Ovary (tissue), 9 donors: Measurements from ENCODE around the gene AP1S3. TPM values are rescaled to one million over a fixed set of nuclear protein-coding genes. Genes with fewer than 3 reads are reported as not detected.

Experiments used
- DNase-seq, 5 donors: peaks; one replicate each; pipeline ENCODE4 v3.0.0-alpha.2; 2019 to 2020
- H3K27ac ChIP-seq, 2 donors: fragments of 200-600 bp; one replicate each; pipeline versions ENCODE4 v1.5.1 to v1.8.0; 2019 to 2022
- H3K27me3 ChIP-seq: fragments of 200-600 bp; one replicate; pipeline ENCODE4 v1.8.0; 2022
- H3K36me3 ChIP-seq: fragments of 200-600 bp; sonication (generic); one replicate; pipeline ENCODE4 v1.5.1; 2019
- H3K4me1 ChIP-seq: one replicate; pipeline ENCODE4 v1.8.1; 2013; ENCODE audit warnings: mild to moderate bottlenecking, moderate library complexity; ENCODE audit not compliant: insufficient read depth
- H3K4me3 ChIP-seq: fragments of 200-600 bp; sonication (generic); one replicate; pipeline ENCODE4 v1.5.1; 2017
- H3K9me3 ChIP-seq, 2 donors: fragments of 200-600 bp in 1 of 2; sonication (generic) in 1 of 2; one replicate each; pipeline versions ENCODE4 v1.5.1 to v1.8.1; 2013 to 2019; ENCODE audit warnings: mild to moderate bottlenecking in 1 of 2, moderate library complexity in 1 of 2
- EP300 ChIP-seq: sonication (generic); formaldehyde crosslinking; IDR thresholded peaks from one replicate; pipeline ENCODE4 v1.6.1; 2017; ENCODE audit warnings: antibody characterized with exemption
- POLR2A ChIP-seq: fragments of 450-650 bp; IDR thresholded peaks from one replicate; pipeline ENCODE4 v1.6.1; 2017; ENCODE audit warnings: antibody characterized with exemption, mild to moderate bottlenecking, moderate library complexity
- WGBS, 3 donors: extraction: QIAGEN DNeasy Blood & Tissue Kit in 1 of 3; methylation state at CpG; one replicate each; pipeline versions ENCODE4 v1.1.5 to v1.1.7; 2013 to 2017; 5-methylcytosine and 5-hydroxymethylcytosine counted together
- intact Hi-C, 4 donors: fragments of 100-400 bp; cut with DNase I; formaldehyde crosslinking; loops; one replicate each; pipeline versions ENCODE4 v1.11.0 to v1.15.1; 2022 to 2023
- polyA plus RNA-seq, 2 donors: library from polyadenylated mRNA; stranded (reverse); fragments of 200-250 nt in 1 of 2; fragments of 350-450 nt in 1 of 2; fragmentation: Illumina TruSeq in 1 of 2; extraction: RNeasy Lipid Tissue Mini Kit (QIAGEN cat#74804) in 1 of 2; gene quantifications; one replicate each; pipeline ENCODE4 v1.2.3, GENCODE V29; 2013 to 2014
- total RNA-seq, 7 donors: library from RNA; depleted of rRNA in 2 of 7; stranded (reverse); fragments of >200 nt in 2 of 7; fragmentation: NEBNext Ultra II Directional in 3 of 7; extraction: Animal tissue kit (Norgen Biotek cat#: 25700) in 3 of 7; gene quantifications; one replicate each; pipeline versions ENCODE4 v1.1.0 to v1.2.4, GENCODE V29; 2016 to 2023
- TF ChIP-seq, protein P1 (sequence below), 3 donors: fragments of 450-650 bp in 2 of 3; fragments of 200-600 bp in 1 of 3; IDR thresholded peaks; one replicate each; pipeline versions ENCODE4 v1.5.1 to v1.8.0; 2016 to 2022; ENCODE audit warnings: antibody characterized with exemption in 3 of 3, mild to moderate bottlenecking in 1 of 3
- donor health status: DM: no; HTN: no; CAD: no; lungs with moderate emphysema.
- donor health status: DM: no; HTN: no; CAD: no.
- donor health status: Bipolar disorder and iron deficiency.
- donor health status: DM: yes; HTN: yes; CAD: no.
- donor health status: DM: no; HTN: no; CAD: no.
- donor health status: DM: yes; HTN: yes; CAD: no.

Gene AP1S3
- total and polyA plus RNA-seq, 9 donors, result 0.46 to 16.8 (median 1.3) TPM

DNA sequence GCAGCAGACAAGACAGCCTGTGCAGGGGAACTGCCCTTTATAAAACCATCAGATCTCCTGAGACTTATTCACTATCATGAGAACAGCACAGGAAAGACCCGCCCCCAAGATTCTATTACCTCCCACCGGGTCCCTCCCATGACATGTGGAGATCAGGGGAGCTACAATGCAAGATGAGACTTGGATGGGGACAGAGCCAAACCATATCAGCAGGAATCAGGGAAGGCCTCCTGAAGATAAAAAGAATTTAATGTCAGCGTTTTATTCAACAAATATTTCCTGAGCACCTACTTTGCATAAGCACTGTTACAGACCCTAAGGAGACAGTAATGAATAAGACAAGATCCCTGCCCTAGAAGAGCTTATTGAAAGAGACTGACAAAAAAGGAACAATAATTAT lies 105.0 kb downstream of the AP1S3 start:
- TF ChIP-seq, protein P1, sequence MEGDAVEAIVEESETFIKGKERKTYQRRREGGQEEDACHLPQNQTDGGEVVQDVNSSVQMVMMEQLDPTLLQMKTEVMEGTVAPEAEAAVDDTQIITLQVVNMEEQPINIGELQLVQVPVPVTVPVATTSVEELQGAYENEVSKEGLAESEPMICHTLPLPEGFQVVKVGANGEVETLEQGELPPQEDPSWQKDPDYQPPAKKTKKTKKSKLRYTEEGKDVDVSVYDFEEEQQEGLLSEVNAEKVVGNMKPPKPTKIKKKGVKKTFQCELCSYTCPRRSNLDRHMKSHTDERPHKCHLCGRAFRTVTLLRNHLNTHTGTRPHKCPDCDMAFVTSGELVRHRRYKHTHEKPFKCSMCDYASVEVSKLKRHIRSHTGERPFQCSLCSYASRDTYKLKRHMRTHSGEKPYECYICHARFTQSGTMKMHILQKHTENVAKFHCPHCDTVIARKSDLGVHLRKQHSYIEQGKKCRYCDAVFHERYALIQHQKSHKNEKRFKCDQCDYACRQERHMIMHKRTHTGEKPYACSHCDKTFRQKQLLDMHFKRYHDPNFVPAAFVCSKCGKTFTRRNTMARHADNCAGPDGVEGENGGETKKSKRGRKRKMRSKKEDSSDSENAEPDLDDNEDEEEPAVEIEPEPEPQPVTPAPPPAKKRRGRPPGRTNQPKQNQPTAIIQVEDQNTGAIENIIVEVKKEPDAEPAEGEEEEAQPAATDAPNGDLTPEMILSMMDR (IDR thresholded peaks at IDR 0.05), result no peak
- H3K27me3 ChIP-seq, result no peaks in the 10 kb centered on the region
- H3K27ac ChIP-seq, result no peak overlapping the region
- intact Hi-C loops, result no loop called here
- WGBS, 3 donors, result 87 to 98% (median 89%) methylated on average over 3 of the region's 3 CpGs
- no peak for DNase-seq
- no peaks in the 10 kb centered on the region for H3K36me3 ChIP-seq
- H3K4me3 ChIP-seq, result no peak overlapping the region
- H3K4me1 ChIP-seq, result no peaks in the 10 kb centered on the region
- H3K9me3 ChIP-seq, result no peaks in the 10 kb centered on the region

DNA sequence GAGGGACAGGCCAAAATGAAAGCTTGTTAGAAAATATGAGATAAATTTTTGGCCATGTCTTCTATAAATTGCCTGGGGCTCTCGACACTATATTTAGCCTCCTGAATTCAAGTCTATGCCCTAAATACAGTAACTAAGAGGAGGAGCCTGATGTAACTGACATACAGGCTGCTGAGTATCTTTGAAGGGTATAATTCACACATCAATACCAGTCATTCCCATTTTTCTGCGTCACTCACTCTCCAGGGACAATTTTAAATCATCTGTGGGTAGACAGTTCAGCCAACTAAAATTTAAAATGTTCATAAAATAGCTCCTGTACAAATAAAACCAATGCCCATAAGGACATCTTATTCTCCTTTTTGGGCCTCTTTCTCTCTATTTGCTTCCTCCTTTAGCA lies 105.9 kb downstream of the AP1S3 start:
- H3K9me3 ChIP-seq, result no peaks in the 10 kb centered on the region
- intact Hi-C loops, result no loop called here
- WGBS, 3 donors, result 69 to 79% (median 71%) methylated on average over 2 of the region's 2 CpGs
- H3K36me3 ChIP-seq, result no peaks in the 10 kb centered on the region
- no peak overlapping the region for H3K27ac ChIP-seq
- H3K4me3 ChIP-seq, result no peak overlapping the region
- TF ChIP-seq POLR2A (no peak), EP300 (no peak)
- TF ChIP-seq, protein P1 (IDR thresholded peaks at IDR 0.05), result no peak
- no peak for DNase-seq
- H3K27me3 ChIP-seq, result no peaks in the 10 kb centered on the region
- H3K4me1 ChIP-seq, result no peaks in the 10 kb centered on the region

DNA sequence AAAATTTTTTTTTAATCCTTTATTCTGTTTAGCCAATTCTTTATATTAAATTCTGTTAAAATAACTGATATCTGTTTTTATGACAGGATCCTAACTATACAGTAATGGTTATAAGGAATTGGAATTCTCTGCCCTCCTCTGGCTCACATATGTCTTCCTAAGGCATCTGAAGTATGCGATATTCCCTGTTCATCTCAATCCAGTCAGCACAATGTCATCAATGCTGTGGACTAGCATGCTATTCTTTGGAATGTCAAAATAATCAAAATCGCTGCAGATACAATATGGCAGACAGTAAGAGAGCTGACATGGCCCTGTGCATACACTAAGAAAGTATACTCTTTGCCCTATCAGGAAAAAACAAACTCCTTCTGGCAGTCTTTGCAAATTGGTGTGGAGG lies 107.6 kb downstream of the AP1S3 start:
- Histone ChIP-seq H3K4me3 (no peak overlapping the region), H3K27me3 (no peaks in the 10 kb centered on the region), H3K9me3 (no peaks in the 10 kb centered on the region), H3K27ac (no peak overlapping the region), H3K4me1 (no peaks in the 10 kb centered on the region), H3K36me3 (no peaks in the 10 kb centered on the region)
- DNase-seq, result no peak
- TF ChIP-seq POLR2A, result no peak
- TF ChIP-seq EP300, result no peak
- TF ChIP-seq, protein P1 (IDR thresholded peaks at IDR 0.05), result no peak
- intact Hi-C loops, result no loop called here
- 95 to 98% (median 98%) methylated on average over 2 of the region's 2 CpGs for WGBS, 3 donors

DNA sequence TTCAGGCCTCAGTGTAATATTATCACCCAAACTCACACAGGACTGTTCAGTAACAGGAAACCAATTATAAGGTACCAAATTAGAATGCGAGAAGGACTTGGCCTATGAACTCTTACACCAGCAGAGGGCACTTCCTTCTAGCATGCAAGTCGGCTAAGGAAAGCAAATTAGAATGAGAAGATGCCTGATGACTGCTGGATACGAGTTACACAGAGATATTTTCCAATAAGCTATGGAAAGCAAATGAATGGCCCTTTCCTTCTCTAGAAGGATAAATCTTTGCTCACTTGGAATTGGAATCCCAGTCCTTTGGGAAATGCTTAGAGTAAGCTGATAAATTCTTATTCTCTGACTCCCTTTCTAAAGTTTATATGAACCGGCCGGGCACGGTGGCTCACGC lies 109.8 kb downstream of the AP1S3 start:
- Histone ChIP-seq H3K27me3 (no peaks in the 10 kb centered on the region), H3K27ac (no peak overlapping the region), H3K36me3 (no peaks in the 10 kb centered on the region), H3K4me3 (no peak overlapping the region), H3K4me1 (no peaks in the 10 kb centered on the region), H3K9me3 (no peaks in the 10 kb centered on the region)
- intact Hi-C loops, result no loop called here
- 58 to 67% (median 63%) methylated on average over 7 of the region's 7 CpGs for WGBS, 3 donors
- TF ChIP-seq EP300 (no peak), POLR2A (no peak)
- TF ChIP-seq, protein P1 (IDR thresholded peaks at IDR 0.05), result no peak
- DNase-seq, result no peak
